ENCODE measurements around the gene RNF224. TPM values are rescaled to one million over a fixed set of nuclear protein-coding genes. Genes with fewer than 3 reads are reported as not detected.

RNF224 gene
- total and polyA plus RNA-seq, 2 of the 13 experiments (the other 11 are each of a cell fraction or from before 2014, with no cell fraction given): 0.09 TPM; not detected in 1

- TF ChIP-seq SRF (IDR thresholded peaks at IDR 0.05; ENCODE audit: low read depth, low read length) (no peak), HMGA1 (CRISPR knock-in tag; conservative IDR thresholded peaks at IDR 0.05) (no peak), ZNF746 (CRISPR knock-in tag; IDR thresholded peaks at IDR 0.05) (no peak), ZBTB26 (CRISPR knock-in tag; IDR thresholded peaks at IDR 0.05; ENCODE audit: borderline replicate concordance) (no peak), POLR2AphosphoS5 (IDR thresholded peaks at IDR 0.05; ENCODE audit: low read depth, low read length) (no peak), ZNF580 (CRISPR knock-in tag; IDR thresholded peaks at IDR 0.05; ENCODE audit: borderline replicate concordance, low read depth) (no peak), XBP1 (CRISPR knock-in tag; IDR thresholded peaks at IDR 0.05) (no peak), ZNF891 (CRISPR knock-in tag; IDR thresholded peaks at IDR 0.05) (no peak), GMEB1 (CRISPR knock-in tag; IDR thresholded peaks at IDR 0.05; ENCODE audit: borderline replicate concordance) (no peak), SALL1 (CRISPR knock-in tag; IDR thresholded peaks at IDR 0.05) (peak; percentile 10; the same call in 1 of the 2 replicates), ZNF629 (CRISPR knock-in tag; conservative IDR thresholded peaks at IDR 0.05) (no peak), SOX6 (IDR thresholded peaks at IDR 0.05) (no peak), SOX6 (CRISPR knock-in tag; IDR thresholded peaks at IDR 0.05) (peak; percentile 41), CBFB (CRISPR knock-in tag; IDR thresholded peaks at IDR 0.05) (no peak), ZFY (CRISPR knock-in tag; IDR thresholded peaks at IDR 0.05) (peak; percentile 56; the same call in 1 of the 2 replicates), HHEX (CRISPR knock-in tag; IDR thresholded peaks at IDR 0.05) (no peak), AKNA (CRISPR knock-in tag; IDR thresholded peaks at IDR 0.05; ENCODE audit: borderline replicate concordance) (no peak), ZBTB43 (CRISPR knock-in tag; conservative IDR thresholded peaks at IDR 0.05) (no peak), ZNF121 (CRISPR knock-in tag; IDR thresholded peaks at IDR 0.05) (peak; percentile 68), PTBP1 (IDR thresholded peaks at IDR 0.05; ENCODE audit: low read depth, low read length, poor library complexity, severe bottlenecking) (no peak)
Observed at GRCh38 chr9:137253717-137254623, 26.7 kb downstream of the RNF224 start (continued).
